Naive B cell (primary cell): Measurements from ENCODE around the gene ABLIM2. TPM values are rescaled to one million over a fixed set of nuclear protein-coding genes. Genes with fewer than 3 reads are reported as not detected.

Experiments
- ATAC-seq, 2 donors: fragments of 150-1000 bp; cut with Tn5 transposase; 2 replicates each; pipeline ENCODE4 v1.10.0; 2021; ENCODE audit warnings: low read depth in 2 of 2, mild to moderate bottlenecking in 2 of 2, moderate library complexity in 2 of 2
- DNase-seq: peaks from one replicate; pipeline ENCODE4 v3.0.0; 2022
- H3K27ac Mint-ChIP-seq, 6 donors: one replicate each; pipeline ENCODE4 v1.8.0; 2020 to 2022; ENCODE audit warnings: mild to moderate bottlenecking in 6 of 6, mixed read lengths in 6 of 6, moderate library complexity in 5 of 6, inconsistent platforms in 2 of 6
- H3K27me3 Mint-ChIP-seq, 3 donors: one replicate each; pipeline ENCODE4 v1.8.0; 2021 to 2022; ENCODE audit warnings: mixed read lengths in 3 of 3, mild to moderate bottlenecking in 1 of 3
- H3K36me3 Mint-ChIP-seq, 2 donors: one replicate each; pipeline ENCODE4 v1.8.0; 2020 to 2022; ENCODE audit warnings: mixed read lengths in 2 of 2, inconsistent platforms in 1 of 2, mild to moderate bottlenecking in 1 of 2
- H3K4me1 Mint-ChIP-seq, 3 donors: one replicate each; pipeline ENCODE4 v1.8.0; 2020 to 2022; ENCODE audit warnings: mixed read lengths in 3 of 3, inconsistent platforms in 1 of 3, mild to moderate bottlenecking in 1 of 3, moderate library complexity in 1 of 3
- H3K4me3 Mint-ChIP-seq, 8 donors: one replicate each; pipeline ENCODE4 v1.8.0; 2020 to 2022; ENCODE audit warnings: mild to moderate bottlenecking in 8 of 8, mixed read lengths in 8 of 8, moderate library complexity in 8 of 8, inconsistent platforms in 2 of 8
- H3K9me3 Mint-ChIP-seq, 7 donors: one replicate each; pipeline ENCODE4 v1.8.0; 2020 to 2022; ENCODE audit warnings: mixed read lengths in 7 of 7, mild to moderate bottlenecking in 5 of 7, inconsistent platforms in 2 of 7, moderate library complexity in 1 of 7
- polyA plus RNA-seq, 6 donors: library from polyadenylated mRNA; unstranded; fragments of 300-500 nt; fragmentation: Illumina TruSeq; gene quantifications; one replicate each; pipeline ENCODE4 v1.2.3, GENCODE V29; 2021; ENCODE audit warnings: low read depth in 6 of 6

The ABLIM2 gene
- polyA plus RNA-seq, 6 donors from 2014 or later: 0.52 to 3.4 (median 1.1) TPM

- Mint-ChIP-seq H3K27me3 (peaks cover 0 to 18% (median 16%) of the 10 kb centered on the region in 3 donors), H3K36me3 (peaks cover 0 to 12% of the 10 kb centered on the region in 2 donors), H3K4me3 (peak overlapping the region in 1 of 8 donors; percentile 74), H3K27ac (no peak overlapping the region), H3K4me1 (peaks cover 0 to 10% (median 0%) of the 10 kb centered on the region in 3 donors), H3K9me3 (peaks cover 0 to 11% (median 4%) of the 10 kb centered on the region in 7 donors)
- no peak for ATAC-seq
- DNase-seq: no peak
Measured at GRCh38 chr4:8052160-8052691, 106.4 kb downstream of the ABLIM2 start.

GRCh38 chr4:8051644-8052043 lies 107.0 kb downstream of the ABLIM2 start:
- Mint-ChIP-seq H3K4me3 (peak overlapping the region in 1 of 8 donors; percentile 74), H3K9me3 (peaks cover 0 to 11% (median 4%) of the 10 kb centered on the region in 7 donors), H3K4me1 (peaks cover 0 to 10% (median 0%) of the 10 kb centered on the region in 3 donors), H3K27ac (no peak overlapping the region), H3K36me3 (peaks cover 0 to 12% of the 10 kb centered on the region in 2 donors), H3K27me3 (peaks cover 0 to 20% (median 19%) of the 10 kb centered on the region in 3 donors)
- DNase-seq: no peak
- ATAC-seq: no peak

GRCh38 chr4:8050555-8051206 lies 107.9 kb downstream of the ABLIM2 start:
- peak overlapping the region in 2 of 6 donors; percentile 43 to 47 for H3K27ac Mint-ChIP-seq
- H3K4me3 Mint-ChIP-seq: no peak overlapping the region
- no peak for DNase-seq
- peaks cover 0 to 12% of the 10 kb centered on the region in 2 donors for H3K36me3 Mint-ChIP-seq
- H3K4me1 Mint-ChIP-seq: peaks cover 0 to 10% (median 0%) of the 10 kb centered on the region in 3 donors
- peaks cover 0 to 11% (median 4%) of the 10 kb centered on the region in 7 donors for H3K9me3 Mint-ChIP-seq
- peaks cover 0 to 25% (median 20%) of the 10 kb centered on the region in 3 donors for H3K27me3 Mint-ChIP-seq
- ATAC-seq: no peak

- Mint-ChIP-seq H3K4me3 (no peak overlapping the region), H3K36me3 (peaks cover 0 to 8% of the 10 kb centered on the region in 2 donors), H3K9me3 (peaks cover 0 to 8% (median 3%) of the 10 kb centered on the region in 7 donors), H3K27ac (peak overlapping the region in 1 of 6 donors; percentile 43), H3K27me3 (peaks cover 0 to 25% (median 17%) of the 10 kb centered on the region in 3 donors), H3K4me1 (peaks cover 0 to 10% (median 0%) of the 10 kb centered on the region in 3 donors)
- no peak for DNase-seq
- no peak for ATAC-seq
Measured at GRCh38 chr4:8050180-8050554, 108.4 kb downstream of the ABLIM2 start.

GRCh38 chr4:8048856-8049676 lies 109.5 kb downstream of the ABLIM2 start:
- peak overlapping the region in 1 of 6 donors; percentile 59 for H3K27ac Mint-ChIP-seq
- no peaks in the 10 kb centered on the region for H3K9me3 Mint-ChIP-seq
- peaks cover 0 to 25% (median 21%) of the 10 kb centered on the region in 3 donors for H3K27me3 Mint-ChIP-seq
- H3K36me3 Mint-ChIP-seq: no peaks in the 10 kb centered on the region
- DNase-seq (no peak), ATAC-seq (no peak)
- no peak overlapping the region for H3K4me3 Mint-ChIP-seq
- peaks cover 0 to 13% (median 0%) of the 10 kb centered on the region in 3 donors for H3K4me1 Mint-ChIP-seq

GRCh38 chr4:8047837-8048678 lies 110.6 kb downstream of the ABLIM2 start:
- H3K27ac Mint-ChIP-seq: no peak overlapping the region
- peaks cover 0 to 13% (median 2%) of the 10 kb centered on the region in 3 donors for H3K4me1 Mint-ChIP-seq
- no peak overlapping the region for H3K4me3 Mint-ChIP-seq

GRCh38 chr4:8046925-8047541 lies 111.6 kb downstream of the ABLIM2 start:
- no peaks in the 10 kb centered on the region for H3K9me3 Mint-ChIP-seq
- DNase-seq (no peak), ATAC-seq (no peak)
- H3K36me3 Mint-ChIP-seq: peaks cover 0 to 7% of the 10 kb centered on the region in 2 donors
- H3K27ac Mint-ChIP-seq: no peak overlapping the region
- H3K4me3 Mint-ChIP-seq: no peak overlapping the region
- H3K27me3 Mint-ChIP-seq: peaks cover 5 to 30% (median 26%) of the 10 kb centered on the region in 3 donors
- peaks cover 6 to 13% (median 9%) of the 10 kb centered on the region in 3 donors for H3K4me1 Mint-ChIP-seq

More at GRCh38 chr4:8047837-8048678, 110.6 kb downstream of the ABLIM2 start:
- no peak for ATAC-seq
- Mint-ChIP-seq H3K9me3 (no peaks in the 10 kb centered on the region), H3K27me3 (peaks cover 3 to 25% (median 21%) of the 10 kb centered on the region in 3 donors), H3K36me3 (peaks cover 0 to 6% of the 10 kb centered on the region in 2 donors)
- DNase-seq: no peak

- Mint-ChIP-seq H3K4me3 (no peak overlapping the region), H3K9me3 (no peaks in the 10 kb centered on the region), H3K4me1 (peaks cover 5 to 11% (median 7%) of the 10 kb centered on the region in 3 donors), H3K27me3 (peaks cover 5 to 33% (median 29%) of the 10 kb centered on the region in 3 donors), H3K36me3 (peaks cover 0 to 7% of the 10 kb centered on the region in 2 donors), H3K27ac (no peak overlapping the region)
- DNase-seq (no peak), ATAC-seq (no peak)
Measured at GRCh38 chr4:8045909-8046308, 112.7 kb downstream of the ABLIM2 start.

- Mint-ChIP-seq H3K27ac (peak overlapping the region in 1 of 6 donors; percentile 26), H3K4me3 (no peak overlapping the region), H3K27me3 (peaks cover 5 to 37% (median 29%) of the 10 kb centered on the region in 3 donors), H3K4me1 (peaks cover 4 to 11% (median 7%) of the 10 kb centered on the region in 3 donors), H3K36me3 (peaks cover 0 to 7% of the 10 kb centered on the region in 2 donors), H3K9me3 (no peaks in the 10 kb centered on the region)
- DNase-seq (no peak), ATAC-seq (no peak)
Measured at GRCh38 chr4:8044699-8045098, 113.9 kb downstream of the ABLIM2 start.

GRCh38 chr4:8044244-8044643 lies 114.4 kb downstream of the ABLIM2 start:
- Mint-ChIP-seq H3K27me3 (peaks cover 5 to 39% (median 32%) of the 10 kb centered on the region in 3 donors), H3K36me3 (peaks cover 0 to 7% of the 10 kb centered on the region in 2 donors), H3K4me1 (peaks cover 4 to 14% (median 7%) of the 10 kb centered on the region in 3 donors), H3K27ac (peak overlapping the region in 1 of 6 donors; percentile 26), H3K9me3 (no peaks in the 10 kb centered on the region), H3K4me3 (no peak overlapping the region)
- DNase-seq: no peak
- no peak for ATAC-seq

GRCh38 chr4:8043596-8043995 lies 115.0 kb downstream of the ABLIM2 start:
- Mint-ChIP-seq H3K36me3 (peaks cover 0 to 7% of the 10 kb centered on the region in 2 donors), H3K9me3 (no peaks in the 10 kb centered on the region), H3K4me3 (no peak overlapping the region), H3K4me1 (peaks cover 4 to 15% (median 7%) of the 10 kb centered on the region in 3 donors), H3K27ac (no peak overlapping the region), H3K27me3 (peaks cover 5 to 38% (median 38%) of the 10 kb centered on the region in 3 donors)
- DNase-seq (no peak), ATAC-seq (no peak)

- no peak for ATAC-seq
- H3K36me3 Mint-ChIP-seq: peaks cover 0 to 7% of the 10 kb centered on the region in 2 donors
- H3K4me1 Mint-ChIP-seq: peaks cover 4 to 15% (median 7%) of the 10 kb centered on the region in 3 donors
- peaks cover 5 to 42% (median 42%) of the 10 kb centered on the region in 3 donors for H3K27me3 Mint-ChIP-seq
- DNase-seq: no peak
- H3K4me3 Mint-ChIP-seq: no peak overlapping the region
- H3K9me3 Mint-ChIP-seq: no peaks in the 10 kb centered on the region
- no peak overlapping the region for H3K27ac Mint-ChIP-seq
Measured at GRCh38 chr4:8041868-8042267, 116.7 kb downstream of the ABLIM2 start.
